Stimulated activated CD8-positive, alpha-beta memory T cell treated with anti-CD3 and anti-CD28 coated beads, Interleukin-15, amount 100 ng/mL, for 24 hours (primary cell): ENCODE data around the gene GM2A.
"Not testable (repeated sequence)": the region's sequence is repeated elsewhere in the genome, so short reads cannot be mapped to it uniquely, and the experiment has no call there.

Experiments
- DNase-seq: peaks from one replicate; pipeline ENCODE4 v3.0.0-alpha.2; 2020; ENCODE audit warnings: low read depth

Gene GM2A

GRCh38 chr5:151228986-151229385, 24.0 kb upstream of the GM2A start:
- DNase-seq: no peak

GRCh38 chr5:151230048-151230680, 22.8 kb upstream of the GM2A start:
- DNase-seq: no peak

- no peak for DNase-seq
Observed at GRCh38 chr5:151231359-151231758, 21.6 kb upstream of the GM2A start.

GRCh38 chr5:151233616-151234085, 19.3 kb upstream of the GM2A start:
- no peak for DNase-seq

- no peak for DNase-seq
Observed at GRCh38 chr5:151234476-151235238, 18.3 kb upstream of the GM2A start.

GRCh38 chr5:151235239-151235571, 17.8 kb upstream of the GM2A start:
- DNase-seq: not testable (repeated sequence)

GRCh38 chr5:151236888-151237287, 16.1 kb upstream of the GM2A start:
- DNase-seq: no peak

GRCh38 chr5:151237685-151238084, 15.3 kb upstream of the GM2A start:
- DNase-seq: no peak

- no peak for DNase-seq
Observed at GRCh38 chr5:151238303-151238741, 14.7 kb upstream of the GM2A start.

GRCh38 chr5:151239237-151239861, 13.6 kb upstream of the GM2A start:
- DNase-seq: no peak

GRCh38 chr5:151240268-151240835, 12.6 kb upstream of the GM2A start:
- DNase-seq: not testable (repeated sequence)

- DNase-seq: no peak
Observed at GRCh38 chr5:151240924-151241635, 11.9 kb upstream of the GM2A start.

GRCh38 chr5:151243127-151243526, 9.9 kb upstream of the GM2A start:
- no peak for DNase-seq

- DNase-seq: no peak
Observed at GRCh38 chr5:151243564-151243963, 9.4 kb upstream of the GM2A start.

GRCh38 chr5:151244206-151244605, 8.8 kb upstream of the GM2A start:
- no peak for DNase-seq

GRCh38 chr5:151245680-151246219, 7.2 kb upstream of the GM2A start:
- DNase-seq: no peak

- DNase-seq: no peak
Observed at GRCh38 chr5:151248651-151249050, 4.3 kb upstream of the GM2A start.

- DNase-seq: no peak
Observed at GRCh38 chr5:151249281-151249680, 3.7 kb upstream of the GM2A start.

- no peak for DNase-seq
Observed at GRCh38 chr5:151250346-151251000, 2.5 kb upstream of the GM2A start.

- no peak for DNase-seq
Observed at GRCh38 chr5:151251001-151251551, 1.9 kb upstream of the GM2A start.

- no peak for DNase-seq
Observed at GRCh38 chr5:151251621-151252020, 1.4 kb upstream of the GM2A start.
